GM21619 (cell line): ENCODE data around the gene PGAP3.

Source experiments
- ATAC-seq: cut with Tn5 transposase; IDR thresholded peaks from one replicate; pipeline ENCODE4 v1.9.1; 2021; ENCODE audit not compliant: unreplicated experiment

Gene PGAP3

GRCh38 chr17:39697961-39698360, 10.1 kb upstream of the PGAP3 start:
- ATAC-seq, result no peak

GRCh38 chr17:39696731-39697130, 8.9 kb upstream of the PGAP3 start:
- ATAC-seq, result no peak

- ATAC-seq, result no peak
Measured at GRCh38 chr17:39695089-39695474, 7.2 kb upstream of the PGAP3 start.

- no peak for ATAC-seq
Measured at GRCh38 chr17:39694593-39694992, 6.7 kb upstream of the PGAP3 start.

GRCh38 chr17:39688945-39689344, 1.1 kb upstream of the PGAP3 start:
- no peak for ATAC-seq

GRCh38 chr17:39688475-39688835, 598 bp upstream of the PGAP3 start:
- ATAC-seq, result no peak

- no peak for ATAC-seq
Measured at GRCh38 chr17:39687101-39687545, 734 bp downstream of the PGAP3 start.

GRCh38 chr17:39684369-39685192, 3.3 kb downstream of the PGAP3 start:
- ATAC-seq, result no peak

- no peak for ATAC-seq
Measured at GRCh38 chr17:39683295-39683939, 4.4 kb downstream of the PGAP3 start.

GRCh38 chr17:39679521-39680192, 8.2 kb downstream of the PGAP3 start:
- ATAC-seq, result no peak

GRCh38 chr17:39678340-39679116, 9.3 kb downstream of the PGAP3 start:
- ATAC-seq, result no peak

- ATAC-seq, result no peak
Measured at GRCh38 chr17:39677542-39678339, 10.1 kb downstream of the PGAP3 start.

GRCh38 chr17:39677072-39677471, 10.8 kb downstream of the PGAP3 start:
- ATAC-seq, result no peak

GRCh38 chr17:39676198-39676819, 11.5 kb downstream of the PGAP3 start:
- ATAC-seq, result no peak

GRCh38 chr17:39675390-39676082, 12.3 kb downstream of the PGAP3 start:
- ATAC-seq, result no peak

GRCh38 chr17:39674702-39675389, 13.0 kb downstream of the PGAP3 start:
- ATAC-seq, result peak; percentile 43

GRCh38 chr17:39674179-39674578, 13.7 kb downstream of the PGAP3 start:
- ATAC-seq, result no peak

GRCh38 chr17:39673335-39674081, 14.3 kb downstream of the PGAP3 start:
- ATAC-seq, result no peak
